PC-3 (cell line): Measurements from ENCODE around the gene IL17RD. TPM values are rescaled to one million over a fixed set of nuclear protein-coding genes. Genes with fewer than 3 reads are reported as not detected.
"Not testable (repeated sequence)": the region's sequence is repeated elsewhere in the genome, so short reads cannot be mapped to it uniquely, and the experiment has no call there.

Source experiments
- ATAC-seq: fragments of 200-7000 bp; cut with Tn5 transposase; 2 replicates; pipeline ENCODE4 v1.9.1; 2020; ENCODE audit warnings: mild to moderate bottlenecking, moderate library complexity
- BruUV-seq: library from RNA; stranded (reverse); fragments of 400-500 nt; replicated peaks from 2 replicates; lab custom pipeline; 2021; lab: Mats Ljungman, UMichigan
- CTCF ChIA-PET: fragments of 300-600 bp; sonication (Branson Sonifier 250); formaldehyde crosslinking; loops from one replicate; lab custom pipeline; 2022; ENCODE audit warnings: antibody characterized with exemption; lab: Charles Lee
- POLR2A ChIA-PET: fragments of 300-600 bp; sonication (Branson Sonifier 250); formaldehyde crosslinking; loops from one replicate; lab custom pipeline; 2022; ENCODE audit warnings: antibody characterized with exemption; ENCODE audit not compliant: unreplicated experiment; lab: Charles Lee
- DNase-seq: peaks from one replicate; pipeline ENCODE4 v3.0.0-alpha.2; 2015
- H2AFZ ChIP-seq: fragments of 300-600 bp; sonication (generic); 2 replicates; pipeline ENCODE4 v1.6.0; 2016; ENCODE audit warnings: antibody characterized with exemption, low read length
- H3F3A ChIP-seq: fragments of 300-600 bp; sonication (generic); one replicate; pipeline ENCODE4 v1.6.0; 2017; ENCODE audit warnings: antibody characterized with exemption, low read length, control low read depth, mild to moderate bottlenecking; ENCODE audit not compliant: unreplicated experiment
- H3K27ac ChIP-seq: fragments of 300-600 bp; sonication (generic); 2 replicates; pipeline ENCODE4 v1.5.1; 2016; ENCODE audit warnings: mild to moderate bottlenecking, low read length
- H3K27me3 ChIP-seq: fragments of 300-600 bp; sonication (generic); 2 replicates; pipeline ENCODE4 v1.6.1; 2016; ENCODE audit warnings: low read length, mixed read lengths
- H3K36me3 ChIP-seq: fragments of 300-600 bp; sonication (generic); 2 replicates; pipeline ENCODE4 v1.6.1; 2016; ENCODE audit warnings: low read depth, mixed run types, low read length, mixed read lengths
- H3K4me1 ChIP-seq: fragments of 300-600 bp; sonication (generic); 2 replicates; pipeline ENCODE4 v1.5.1; 2016; ENCODE audit warnings: low read length; ENCODE audit not compliant: insufficient read depth
- H3K4me2 ChIP-seq: fragments of 300-600 bp; sonication (generic); 2 replicates; pipeline ENCODE4 v1.6.0; 2016; ENCODE audit warnings: low read length
- H3K4me3 ChIP-seq: fragments of 300-600 bp; sonication (generic); 2 replicates; pipeline ENCODE4 v1.5.1; 2016; ENCODE audit warnings: mild to moderate bottlenecking, low read length, mixed read lengths
- H3K79me2 ChIP-seq: fragments of 300-600 bp; sonication (generic); 2 replicates; pipeline ENCODE4 v1.6.1; 2017; ENCODE audit warnings: low read length, mixed read lengths
- H3K9ac ChIP-seq: fragments of 300-600 bp; sonication (generic); 2 replicates; pipeline ENCODE4 v1.6.0; 2016; ENCODE audit warnings: mild to moderate bottlenecking, low read length
- H3K9me2 ChIP-seq: fragments of 300-600 bp; sonication (generic); replicated peaks from 2 replicates; pipeline ENCODE4 v1.6.1; 2016; ENCODE audit warnings: mixed run types, low read length, mixed read lengths
- H3K9me3 ChIP-seq: fragments of 300-600 bp; sonication (generic); 2 replicates; pipeline ENCODE4 v1.6.1; 2016; ENCODE audit warnings: low read length, mixed read lengths
- H4K20me1 ChIP-seq: fragments of 300-600 bp; sonication (generic); 2 replicates; pipeline ENCODE4 v1.6.1; 2016; ENCODE audit warnings: low read length, mixed read lengths
- EZH2 ChIP-seq: fragments of 300-600 bp; sonication (generic); IDR thresholded peaks from one replicate; pipeline ENCODE4 v1.6.1; 2017; ENCODE audit warnings: antibody characterized with exemption, mild to moderate bottlenecking, low read length; ENCODE audit not compliant: unreplicated experiment
- EZH2phosphoT487 ChIP-seq: fragments of 300-600 bp; sonication (generic); IDR thresholded peaks from 2 replicates; pipeline ENCODE4 v1.6.1; 2018; ENCODE audit warnings: mild to moderate bottlenecking, antibody characterized with exemption, low read length, borderline replicate concordance
- intact Hi-C: fragments of 100-400 bp; cut with micrococcal nuclease; formaldehyde crosslinking; loops from 2 replicates; pipeline ENCODE4 v1.9.0; 2023
- total RNA-seq: library from RNA; depleted of rRNA; stranded (reverse); fragments of >200 nt; gene quantifications from 2 replicates; pipeline ENCODE4 v1.2.3, GENCODE V29; 2014
- TF ChIP-seq, protein P1 (sequence below): fragments of 300-600 bp; sonication (generic); conservative IDR thresholded peaks from 2 replicates; pipeline ENCODE4 v1.5.1; 2017; ENCODE audit warnings: antibody characterized with exemption, low read depth, mild to moderate bottlenecking, low read length

IL17RD gene
- total RNA-seq, 1 experiment from 2014 or later = 3.7 TPM

DNA sequence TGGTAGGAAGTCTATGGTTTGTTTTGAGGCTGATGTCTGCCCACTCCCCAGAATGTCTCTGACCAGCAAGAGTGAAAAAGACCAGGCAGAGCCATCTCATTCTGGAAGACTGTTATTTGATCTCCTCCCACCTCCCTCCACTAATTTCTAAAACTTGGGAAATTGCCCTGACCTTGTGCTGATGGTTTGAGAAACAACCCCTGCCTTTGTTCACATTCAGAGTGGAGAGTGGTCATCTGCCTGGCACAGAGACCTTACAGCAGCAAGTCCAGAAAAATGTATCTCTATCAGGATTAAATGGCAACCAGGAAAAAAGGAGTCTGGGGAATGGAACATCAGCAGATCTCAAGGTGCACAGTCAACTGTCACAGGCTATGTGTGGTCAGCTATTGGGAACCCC lies 79.0 kb downstream of the IL17RD start:
- POLR2A ChIA-PET = no interaction called here
- H3K4me1 ChIP-seq = no peaks in the 10 kb centered on the region
- ATAC-seq (no peak), DNase-seq (no peak)
- no peaks in the 10 kb centered on the region for H3F3A ChIP-seq
- no peaks in the 10 kb centered on the region for H4K20me1 ChIP-seq
- H3K9me2 ChIP-seq = no peaks in the 10 kb centered on the region
- BruUV-seq = no TSS peak
- no peak overlapping the region for H3K4me3 ChIP-seq
- CTCF ChIA-PET = no interaction called here
- TF ChIP-seq EZH2 (no peak), EZH2phosphoT487 (no peak)
- TF ChIP-seq, protein P1, sequence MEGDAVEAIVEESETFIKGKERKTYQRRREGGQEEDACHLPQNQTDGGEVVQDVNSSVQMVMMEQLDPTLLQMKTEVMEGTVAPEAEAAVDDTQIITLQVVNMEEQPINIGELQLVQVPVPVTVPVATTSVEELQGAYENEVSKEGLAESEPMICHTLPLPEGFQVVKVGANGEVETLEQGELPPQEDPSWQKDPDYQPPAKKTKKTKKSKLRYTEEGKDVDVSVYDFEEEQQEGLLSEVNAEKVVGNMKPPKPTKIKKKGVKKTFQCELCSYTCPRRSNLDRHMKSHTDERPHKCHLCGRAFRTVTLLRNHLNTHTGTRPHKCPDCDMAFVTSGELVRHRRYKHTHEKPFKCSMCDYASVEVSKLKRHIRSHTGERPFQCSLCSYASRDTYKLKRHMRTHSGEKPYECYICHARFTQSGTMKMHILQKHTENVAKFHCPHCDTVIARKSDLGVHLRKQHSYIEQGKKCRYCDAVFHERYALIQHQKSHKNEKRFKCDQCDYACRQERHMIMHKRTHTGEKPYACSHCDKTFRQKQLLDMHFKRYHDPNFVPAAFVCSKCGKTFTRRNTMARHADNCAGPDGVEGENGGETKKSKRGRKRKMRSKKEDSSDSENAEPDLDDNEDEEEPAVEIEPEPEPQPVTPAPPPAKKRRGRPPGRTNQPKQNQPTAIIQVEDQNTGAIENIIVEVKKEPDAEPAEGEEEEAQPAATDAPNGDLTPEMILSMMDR = no peak
- no peaks in the 10 kb centered on the region for H3K79me2 ChIP-seq
- H3K9ac ChIP-seq = no peak overlapping the region
- intact Hi-C loops = no loop called here
- no peaks in the 10 kb centered on the region for H3K9me3 ChIP-seq
- H3K36me3 ChIP-seq = no peaks in the 10 kb centered on the region
- H2AFZ ChIP-seq = no peak overlapping the region
- no peak overlapping the region for H3K27ac ChIP-seq
- H3K4me2 ChIP-seq = no peak overlapping the region
- no peaks in the 10 kb centered on the region for H3K27me3 ChIP-seq

DNA sequence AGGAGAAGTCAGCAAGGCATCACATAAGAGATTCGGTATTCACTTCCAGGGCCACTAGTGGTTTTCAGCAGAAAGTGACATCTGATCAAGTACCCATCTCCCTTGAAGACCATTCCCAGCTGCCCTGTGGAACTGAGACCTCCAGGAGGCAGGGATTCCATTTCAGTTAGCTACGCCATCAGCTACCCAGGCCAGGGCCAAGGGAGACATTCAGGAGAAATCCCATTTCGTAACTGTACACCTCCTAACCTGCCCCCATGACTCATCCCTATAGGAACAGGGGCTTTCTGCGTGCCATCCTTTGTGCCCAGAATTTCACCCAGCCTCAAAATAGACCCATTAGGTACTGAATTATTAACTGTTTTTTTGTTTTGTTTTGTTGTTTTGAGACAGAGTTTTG lies 79.9 kb downstream of the IL17RD start:
- Histone ChIP-seq H3F3A (no peaks in the 10 kb centered on the region), H4K20me1 (no peaks in the 10 kb centered on the region), H3K27me3 (no peaks in the 10 kb centered on the region), H3K9ac (no peak overlapping the region), H3K79me2 (no peaks in the 10 kb centered on the region), H2AFZ (no peak overlapping the region), H3K4me2 (no peak overlapping the region), H3K4me3 (no peak overlapping the region), H3K9me2 (no peaks in the 10 kb centered on the region), H3K9me3 (no peaks in the 10 kb centered on the region), H3K4me1 (no peaks in the 10 kb centered on the region), H3K36me3 (no peaks in the 10 kb centered on the region), H3K27ac (no peak overlapping the region)
- TF ChIP-seq EZH2phosphoT487 (no peak), EZH2 (no peak)
- TF ChIP-seq, protein P1 = no peak
- BruUV-seq = no TSS peak
- DNase-seq (no peak), ATAC-seq (no peak)
- intact Hi-C loops = no loop called here
- ChIA-PET CTCF (no interaction called here), POLR2A (no interaction called here)

DNA sequence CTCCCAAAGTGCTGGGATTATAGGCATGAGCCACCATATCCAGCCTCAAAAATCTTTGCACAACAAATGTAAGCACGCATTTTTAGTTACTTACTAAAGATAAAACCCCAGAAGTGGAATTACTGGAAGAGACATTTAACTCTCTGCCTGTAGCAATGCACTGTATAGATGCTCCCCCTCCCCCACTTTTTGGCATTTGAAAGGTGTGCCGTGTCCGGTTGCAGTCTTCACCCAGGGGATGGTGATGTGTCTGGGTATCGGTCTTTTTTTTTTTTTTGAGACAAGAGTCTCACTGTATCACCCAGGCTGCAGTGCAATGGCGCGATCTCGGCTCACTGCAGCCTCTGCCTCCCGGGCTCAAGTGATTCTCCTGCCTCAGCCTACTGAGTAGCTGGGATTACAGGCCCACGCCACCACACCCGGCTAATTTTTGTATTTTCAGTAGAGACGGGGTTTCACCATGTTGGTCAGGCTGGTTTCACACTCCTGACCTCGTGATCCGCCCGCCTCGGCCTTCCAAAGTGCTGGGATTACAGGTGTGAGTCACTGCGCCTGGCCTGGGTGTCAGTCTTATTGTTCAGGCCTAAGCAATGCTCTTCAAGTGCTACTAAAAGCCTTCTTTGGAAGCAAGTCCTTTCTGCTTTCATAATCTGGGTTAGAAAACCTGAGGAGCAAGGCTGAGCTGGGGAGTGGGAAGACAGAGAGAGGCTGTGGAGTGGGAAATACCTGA lies 81.7 kb downstream of the IL17RD start:
- ATAC-seq, DNase-seq, H3K9me3 ChIP-seq, H3K4me3 ChIP-seq, H3K9ac ChIP-seq, H3F3A ChIP-seq, POLR2A ChIA-PET, H3K36me3 ChIP-seq, H3K27ac ChIP-seq, H3K9me2 ChIP-seq, CTCF ChIA-PET, H2AFZ ChIP-seq, H3K4me1 ChIP-seq, H3K4me2 ChIP-seq, intact Hi-C loops, BruUV-seq, H3K79me2 ChIP-seq, H4K20me1 ChIP-seq, H3K27me3 ChIP-seq: not testable (repeated sequence)
